Fibroblast of upper back skin (primary cell): ENCODE measurements around the gene RRAS.

ENCODE experiments used
- DNase-seq: peaks from one replicate; pipeline ENCODE4 v3.0.0-alpha.2; 2013

Gene RRAS

GRCh38 chr19:49676784-49677230 lies 36.9 kb upstream of the RRAS start:
- peak; percentile 100 for DNase-seq

GRCh38 chr19:49676136-49676783 lies 36.3 kb upstream of the RRAS start:
- DNase-seq, result peak; percentile 92

- peak; percentile 53 for DNase-seq
These were observed 32.4 kb upstream of the RRAS start for GRCh38 chr19:49672131-49672919.

GRCh38 chr19:49669516-49669915 lies 29.6 kb upstream of the RRAS start:
- DNase-seq, result no peak

GRCh38 chr19:49667473-49667872 lies 27.5 kb upstream of the RRAS start:
- DNase-seq, result no peak

- DNase-seq, result no peak
These were observed 26.1 kb upstream of the RRAS start for GRCh38 chr19:49666120-49666444.

GRCh38 chr19:49665351-49666119 lies 25.6 kb upstream of the RRAS start, which contains the start of the genes BCL2L12 and IRF3:
TSS of gene BCL2L12 (plus strand) at chr19:49665933. CDS start at chr19:49666693, 760 bp downstream.
TSS of gene IRF3 (minus strand) at chr19:49665857. CDS start at chr19:49664838, 1,019 bp downstream.
- DNase-seq, result peak; percentile 96

- DNase-seq, result no peak
These were observed 25.1 kb upstream of the RRAS start for GRCh38 chr19:49665036-49665350.

- peak; percentile 67 for DNase-seq
These were observed 24.5 kb upstream of the RRAS start for GRCh38 chr19:49664171-49665035.

- no peak for DNase-seq
These were observed 23.3 kb upstream of the RRAS start for GRCh38 chr19:49663224-49663623.

- no peak for DNase-seq
These were observed 22.1 kb upstream of the RRAS start for GRCh38 chr19:49662011-49662410.

GRCh38 chr19:49660338-49660961 lies 20.5 kb upstream of the RRAS start:
- DNase-seq, result no peak

- DNase-seq, result no peak
These were observed 18.9 kb upstream of the RRAS start for GRCh38 chr19:49658566-49659442.

- DNase-seq, result no peak
These were observed 18.2 kb upstream of the RRAS start for GRCh38 chr19:49658139-49658517.

GRCh38 chr19:49657493-49658138 lies 17.7 kb upstream of the RRAS start:
- no peak for DNase-seq

- DNase-seq, result no peak
These were observed 16.6 kb upstream of the RRAS start for GRCh38 chr19:49656456-49657109.

GRCh38 chr19:49655570-49656455 lies 15.9 kb upstream of the RRAS start:
- DNase-seq, result no peak

GRCh38 chr19:49654581-49654980 lies 14.6 kb upstream of the RRAS start:
- no peak for DNase-seq

- DNase-seq, result no peak
These were observed 13.5 kb upstream of the RRAS start for GRCh38 chr19:49653466-49653806.
